WTC11 (cell line): ENCODE measurements around the gene HDAC8. TPM values are rescaled to one million over a fixed set of nuclear protein-coding genes. Genes with fewer than 3 reads are reported as not detected.

Source experiments
- ATAC-seq: fragments of 200-7000 bp; cut with Tn5 transposase; 2 replicates; pipeline ENCODE4 v1.10.0; 2021; ENCODE audit warnings: mild to moderate bottlenecking, moderate library complexity
- CTCF ChIA-PET: fragments of 300-600 bp; sonication (Branson Sonifier 250); formaldehyde crosslinking; loops from one replicate; lab custom pipeline; 2021; ENCODE audit warnings: antibody characterized with exemption; lab: Charles Lee
- POLR2A ChIA-PET: fragments of 350-600 bp; sonication (Branson Sonifier 250); formaldehyde crosslinking; loops from one replicate; lab custom pipeline; 2021; ENCODE audit warnings: antibody characterized with exemption; lab: Charles Lee
- DNase-seq: peaks from one replicate; pipeline ENCODE4 v3.0.0; 2021; ENCODE audit warnings: low spot score
- H3K27ac Mint-ChIP-seq: 2 replicates; pipeline ENCODE4 v1.8.0; 2021; ENCODE audit warnings: mixed read lengths
- H3K27me3 Mint-ChIP-seq: 2 replicates; pipeline ENCODE4 v1.8.0; 2021; ENCODE audit warnings: low read depth, mild to moderate bottlenecking, moderate library complexity, mixed read lengths
- H3K36me3 Mint-ChIP-seq: 2 replicates; pipeline ENCODE4 v1.8.0; 2021; ENCODE audit warnings: mixed read lengths
- H3K4me1 Mint-ChIP-seq: 2 replicates; pipeline ENCODE4 v1.8.0; 2022; ENCODE audit warnings: mixed read lengths
- H3K4me3 Mint-ChIP-seq: 2 replicates; pipeline ENCODE4 v1.8.0; 2021; ENCODE audit warnings: mild to moderate bottlenecking, moderate library complexity, mixed read lengths
- H3K9me3 Mint-ChIP-seq: 2 replicates; pipeline ENCODE4 v1.8.0; 2021; ENCODE audit warnings: mixed read lengths
- AFF4 ChIP-seq: sonication (generic); formaldehyde crosslinking; IDR thresholded peaks from 2 replicates; pipeline ENCODE4 v1.8.1; 2023; ENCODE audit warnings: mild to moderate bottlenecking, missing genetic modification reagents, borderline replicate concordance
- ERG ChIP-seq: fragments of 250-450 bp; sonication (Bioruptor Pico); IDR thresholded peaks from 2 replicates; pipeline ENCODE4 v1.8.0; 2021; ENCODE audit warnings: mild to moderate bottlenecking
- NR2C2 ChIP-seq: sonication (generic); formaldehyde crosslinking; IDR thresholded peaks from 2 replicates; pipeline ENCODE4 v1.8.0; 2022; ENCODE audit warnings: mild to moderate bottlenecking, missing genetic modification reagents
- PRDM15 ChIP-seq: sonication (generic); formaldehyde crosslinking; IDR thresholded peaks from 2 replicates; pipeline ENCODE4 v1.8.0; 2022; ENCODE audit warnings: missing genetic modification reagents
- SP1 ChIP-seq: sonication (generic); formaldehyde crosslinking; conservative IDR thresholded peaks from 2 replicates; pipeline ENCODE4 v1.8.1; 2022; ENCODE audit warnings: missing genetic modification reagents
- ZBTB43 ChIP-seq: sonication (generic); formaldehyde crosslinking; IDR thresholded peaks from 2 replicates; pipeline ENCODE4 v1.8.1; 2023; ENCODE audit warnings: mild to moderate bottlenecking, missing genetic modification reagents
- ZNF425 ChIP-seq: fragments of 250-450 bp; sonication (Bioruptor Pico); conservative IDR thresholded peaks from 2 replicates; pipeline ENCODE4 v1.9.0; 2021; ENCODE audit warnings: mild to moderate bottlenecking
- total RNA-seq: library from RNA; stranded (reverse); gene quantifications from 3 replicates; pipeline ENCODE4 v1.2.3, GENCODE V29; 2021

HDAC8 gene
- total RNA-seq, 1 experiment from 2014 or later, result 22.5 TPM

- Mint-ChIP-seq H3K27me3 (no peaks in the 10 kb centered on the region), H3K36me3 (peaks cover 7% of the 10 kb centered on the region), H3K9me3 (no peaks in the 10 kb centered on the region), H3K27ac (no peak overlapping the region), H3K4me1 (peaks cover 47% of the 10 kb centered on the region), H3K4me3 (no peak overlapping the region)
- DNase-seq (no peak), ATAC-seq (no peak)
- POLR2A ChIA-PET, result no interaction called here
- CTCF ChIA-PET, result interaction anchor here (2.3 to 4.2 kb wide), 2 partner anchors 32 to 50 kb away, joined by 5 to 20 read pairs; no protein-coding TSS in a partner anchor
- TF ChIP-seq ZBTB43 (CRISPR knock-in tag), result no peak
- no peak for TF ChIP-seq SP1
These were observed 224.2 kb downstream of the HDAC8 start for GRCh38 chrX:72348247-72348979.

GRCh38 chrX:72347366-72347765 is 225.3 kb downstream of the HDAC8 start:
- no peak for ATAC-seq
- ChIA-PET CTCF (interaction anchor here (2.3 to 4.2 kb wide), 2 partner anchors 31 to 49 kb away, joined by 5 to 20 read pairs; no protein-coding TSS in a partner anchor), POLR2A (interaction anchor here (0.5 kb wide), 1 partner anchor 99 kb away, joined by 3 read pairs; no protein-coding TSS in a partner anchor)
- Mint-ChIP-seq H3K4me1 (peaks cover 47% of the 10 kb centered on the region), H3K9me3 (no peaks in the 10 kb centered on the region), H3K27ac (no peak overlapping the region; the same call in 1 of the 2 replicates), H3K4me3 (no peak overlapping the region), H3K36me3 (peaks cover 7% of the 10 kb centered on the region), H3K27me3 (no peaks in the 10 kb centered on the region)
- no peak for DNase-seq
- TF ChIP-seq ZNF425, result no peak
- TF ChIP-seq AFF4 (CRISPR knock-in tag), result no peak
- no peak for TF ChIP-seq PRDM15 (CRISPR knock-in tag)
- TF ChIP-seq NR2C2, result no peak
- TF ChIP-seq ERG (CRISPR knock-in tag), result no peak
- TF ChIP-seq, all 79 proteins: peak for 0
